ENCODE data around the gene IFT43.

Gene IFT43

GRCh38 chr14:75969126-75969525 lies 16.4 kb upstream of the IFT43 start:
- Histone ChIP-seq H3K9me3 (ENCODE audit: insufficient read depth, low read depth, low read length) (no peaks in the 10 kb centered on the region), H3K9ac (ENCODE audit: low read depth, low read length) (no peak overlapping the region), H3K4me1 (ENCODE audit: insufficient read depth, low read length) (no peaks in the 10 kb centered on the region), H3K4me3 (ENCODE audit: low read length) (no peak overlapping the region), H3K36me3 (ENCODE audit: insufficient read depth, low read length) (no peaks in the 10 kb centered on the region), H3K27ac (ENCODE audit: low read depth, low read length) (no peak overlapping the region), H3K27me3 (ENCODE audit: insufficient read depth, low read length) (no peaks in the 10 kb centered on the region)
- 97% methylated on average over 4 of the region's 4 CpGs for WGBS

GRCh38 chr14:75969891-75970290 lies 15.7 kb upstream of the IFT43 start:
- H3K9ac ChIP-seq (ENCODE audit: low read depth, low read length), result no peak overlapping the region
- H3K27ac ChIP-seq (ENCODE audit: low read depth, low read length), result no peak overlapping the region
- H3K4me1 ChIP-seq (ENCODE audit: insufficient read depth, low read length), result no peaks in the 10 kb centered on the region
- WGBS, result 81% methylated on average over 8 of the region's 8 CpGs
- H3K36me3 ChIP-seq (ENCODE audit: insufficient read depth, low read length), result no peaks in the 10 kb centered on the region
- no peaks in the 10 kb centered on the region for H3K27me3 ChIP-seq (ENCODE audit: insufficient read depth, low read length)
- no peak overlapping the region for H3K4me3 ChIP-seq (ENCODE audit: low read length)
- H3K9me3 ChIP-seq (ENCODE audit: insufficient read depth, low read depth, low read length), result no peaks in the 10 kb centered on the region

GRCh38 chr14:75970989-75971388 lies 14.6 kb upstream of the IFT43 start:
- no peaks in the 10 kb centered on the region for H3K27me3 ChIP-seq (ENCODE audit: insufficient read depth, low read length)
- no peak overlapping the region for H3K4me3 ChIP-seq (ENCODE audit: low read length)
- H3K27ac ChIP-seq (ENCODE audit: low read depth, low read length), result no peak overlapping the region
- WGBS, result 90% methylated on average over 9 of the region's 9 CpGs
- no peaks in the 10 kb centered on the region for H3K4me1 ChIP-seq (ENCODE audit: insufficient read depth, low read length)
- H3K36me3 ChIP-seq (ENCODE audit: insufficient read depth, low read length), result no peaks in the 10 kb centered on the region
- no peaks in the 10 kb centered on the region for H3K9me3 ChIP-seq (ENCODE audit: insufficient read depth, low read depth, low read length)
- H3K9ac ChIP-seq (ENCODE audit: low read depth, low read length), result no peak overlapping the region

DNA sequence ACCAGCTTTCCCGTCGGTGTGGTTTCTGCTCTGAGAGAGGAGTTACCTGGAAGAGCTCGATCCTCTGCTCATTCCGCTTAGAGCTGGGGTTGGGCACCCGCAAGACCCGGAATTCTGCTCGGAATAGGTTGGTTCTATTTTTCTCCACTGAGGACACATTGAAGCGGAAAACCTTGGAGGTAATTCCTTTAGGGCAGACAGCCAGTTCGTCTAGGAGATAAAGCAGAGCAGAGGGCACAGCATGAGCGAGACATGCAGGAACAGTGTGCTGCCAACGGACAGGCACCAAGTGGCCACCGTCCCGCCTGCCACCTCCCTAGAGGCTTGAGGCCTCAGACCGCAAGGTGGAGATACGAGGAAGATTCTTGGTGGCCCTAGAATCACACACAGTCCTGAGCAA lies 14.1 kb upstream of the IFT43 start:
- Histone ChIP-seq H3K36me3 (ENCODE audit: insufficient read depth, low read length) (no peaks in the 10 kb centered on the region), H3K9me3 (ENCODE audit: insufficient read depth, low read depth, low read length) (no peaks in the 10 kb centered on the region), H3K9ac (ENCODE audit: low read depth, low read length) (no peak overlapping the region), H3K4me3 (ENCODE audit: low read length) (no peak overlapping the region), H3K27ac (ENCODE audit: low read depth, low read length) (no peak overlapping the region), H3K27me3 (ENCODE audit: insufficient read depth, low read length) (no peaks in the 10 kb centered on the region), H3K4me1 (ENCODE audit: insufficient read depth, low read length) (no peaks in the 10 kb centered on the region; the same call in 1 of the 2 replicates)
- 93% methylated on average over 15 of the region's 15 CpGs for WGBS

DNA sequence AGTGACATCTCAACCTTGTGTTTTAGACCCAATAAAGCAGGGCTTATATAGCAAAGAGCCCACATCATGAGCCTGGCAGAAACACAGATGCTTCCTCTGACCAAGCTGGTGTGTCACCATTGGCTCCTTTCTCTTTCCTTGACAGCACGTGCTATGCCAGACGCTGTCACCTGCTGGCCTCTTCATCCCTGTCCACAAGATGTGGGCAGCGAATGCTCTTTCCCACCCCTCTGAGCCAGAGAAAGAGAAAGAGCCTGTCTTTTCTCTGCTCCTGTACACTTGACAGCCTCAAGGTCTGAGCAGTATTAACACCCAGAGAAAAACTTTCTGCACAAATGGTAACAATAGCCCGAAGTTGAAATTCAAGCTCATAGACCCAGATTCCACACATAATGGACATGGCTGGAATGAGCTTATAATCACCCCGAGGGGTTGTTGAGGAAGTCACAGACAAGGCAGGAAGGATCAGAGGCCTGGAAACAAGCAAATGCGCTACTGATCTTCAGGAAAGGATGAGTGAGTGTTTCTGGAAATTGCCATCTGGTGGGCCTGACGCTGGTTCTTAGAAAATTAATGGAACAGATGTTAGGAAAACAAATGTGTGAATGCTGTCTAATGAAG lies 12.7 kb upstream of the IFT43 start:
- no peaks in the 10 kb centered on the region for H3K27me3 ChIP-seq (ENCODE audit: insufficient read depth, low read length)
- no peak overlapping the region for H3K27ac ChIP-seq (ENCODE audit: low read depth, low read length)
- 65% methylated on average over 7 of the region's 7 CpGs for WGBS
- H3K9ac ChIP-seq (ENCODE audit: low read depth, low read length), result no peak overlapping the region
- H3K4me1 ChIP-seq (ENCODE audit: insufficient read depth, low read length), result peaks cover 11% of the 10 kb centered on the region; the same call in 1 of the 2 replicates
- H3K4me3 ChIP-seq (ENCODE audit: low read length), result no peak overlapping the region
- no peaks in the 10 kb centered on the region for H3K9me3 ChIP-seq (ENCODE audit: insufficient read depth, low read depth, low read length)
- no peaks in the 10 kb centered on the region for H3K36me3 ChIP-seq (ENCODE audit: insufficient read depth, low read length)

DNA sequence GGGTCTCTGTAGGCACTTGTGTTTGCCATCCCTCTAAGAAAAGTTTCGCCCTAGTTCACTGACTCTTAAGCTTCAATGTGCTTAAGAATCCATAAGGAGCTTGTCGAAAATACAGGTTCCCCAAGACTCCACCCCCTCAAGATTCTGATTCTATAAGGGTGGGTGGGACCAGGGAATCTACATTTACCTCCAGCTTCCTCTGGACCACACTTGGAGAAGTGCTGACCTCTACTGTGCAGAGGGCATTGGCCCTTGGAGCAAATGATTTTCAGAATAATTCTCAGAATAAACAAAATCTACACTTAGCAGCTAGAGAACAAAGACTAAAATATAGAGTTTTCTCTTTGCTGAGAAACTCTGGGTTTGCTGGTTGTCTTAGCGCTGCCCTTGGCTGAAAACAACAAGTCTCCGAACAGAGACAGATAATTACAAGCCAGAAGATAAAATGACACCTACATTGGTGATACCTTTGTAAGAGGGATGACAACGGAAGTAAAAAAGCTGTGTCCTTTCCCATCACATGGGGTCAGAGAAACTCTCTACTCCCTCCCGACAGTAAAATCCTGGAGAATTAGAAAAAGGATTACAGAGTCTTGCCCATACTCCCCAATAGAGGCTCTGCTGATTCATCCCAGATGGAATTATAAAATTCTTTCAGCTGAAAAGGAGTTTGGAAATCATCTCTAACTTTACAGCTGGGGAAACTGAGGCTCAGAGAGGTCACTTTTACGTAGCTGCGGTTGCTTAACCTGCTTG lies 8.6 kb upstream of the IFT43 start:
- Histone ChIP-seq H3K9me3 (ENCODE audit: insufficient read depth, low read depth, low read length) (no peaks in the 10 kb centered on the region), H3K4me1 (ENCODE audit: insufficient read depth, low read length) (peaks cover 20% of the 10 kb centered on the region), H3K27ac (ENCODE audit: low read depth, low read length) (no peak overlapping the region), H3K9ac (ENCODE audit: low read depth, low read length) (no peak overlapping the region), H3K27me3 (ENCODE audit: insufficient read depth, low read length) (0 out of 2 replicates have a peak, but pooled peaks cover 3% of the 10 kb centered on the region), H3K4me3 (ENCODE audit: low read length) (no peak overlapping the region), H3K36me3 (ENCODE audit: insufficient read depth, low read length) (no peaks in the 10 kb centered on the region)
- 77% methylated on average over 7 of the region's 8 CpGs for WGBS

DNA sequence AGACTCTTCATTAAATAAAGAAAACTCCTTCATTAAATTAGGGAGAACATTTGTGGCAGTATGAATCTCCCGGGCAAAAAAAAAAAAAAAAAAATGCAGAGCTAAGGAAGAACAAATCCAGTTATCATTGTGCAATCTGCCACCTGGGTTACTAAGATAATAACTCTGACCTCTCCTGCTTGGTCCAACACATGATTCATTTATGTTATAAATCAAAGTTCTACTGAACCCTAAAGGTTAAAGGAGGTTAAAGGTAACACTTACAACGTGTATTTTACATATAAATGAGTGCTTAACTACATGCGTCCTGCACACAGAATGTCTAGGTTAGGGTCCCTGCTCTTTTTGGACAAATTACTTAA lies 8.0 kb upstream of the IFT43 start:
- Histone ChIP-seq H3K27ac (ENCODE audit: low read depth, low read length) (no peak overlapping the region), H3K36me3 (ENCODE audit: insufficient read depth, low read length) (no peaks in the 10 kb centered on the region), H3K27me3 (ENCODE audit: insufficient read depth, low read length) (0 out of 2 replicates have a peak, but pooled peaks cover 3% of the 10 kb centered on the region), H3K4me3 (ENCODE audit: low read length) (no peak overlapping the region), H3K9ac (ENCODE audit: low read depth, low read length) (no peak overlapping the region), H3K4me1 (ENCODE audit: insufficient read depth, low read length) (peaks cover 20% of the 10 kb centered on the region), H3K9me3 (ENCODE audit: insufficient read depth, low read depth, low read length) (no peaks in the 10 kb centered on the region)
- 73% methylated on average over 3 of the region's 3 CpGs for WGBS

DNA sequence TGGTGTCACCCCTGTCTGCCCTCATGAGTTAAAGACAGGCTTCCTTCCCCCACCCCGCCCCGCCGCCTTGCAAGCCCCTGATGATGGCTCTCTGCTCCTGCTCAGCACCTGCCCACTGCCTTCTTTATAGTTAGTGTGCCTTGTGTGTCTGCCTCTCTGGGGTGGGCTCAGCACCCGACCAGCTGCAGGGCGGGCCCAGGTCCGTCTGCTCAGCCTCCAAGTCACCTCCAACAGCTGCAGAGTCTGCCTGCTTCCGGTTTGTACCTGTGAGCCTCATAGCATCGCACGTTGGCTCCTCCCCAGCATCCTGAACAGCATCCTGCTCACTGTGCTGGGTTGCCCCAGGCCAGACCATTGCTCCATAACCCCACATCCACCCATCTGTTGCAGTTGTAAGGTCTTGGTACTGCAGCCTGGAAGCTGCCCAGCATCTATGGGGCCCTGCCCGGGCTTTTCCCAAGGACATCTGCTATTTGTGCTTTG lies 7.3 kb upstream of the IFT43 start:
- peaks cover 10% of the 10 kb centered on the region for H3K27me3 ChIP-seq (ENCODE audit: insufficient read depth, low read length)
- no peak overlapping the region for H3K27ac ChIP-seq (ENCODE audit: low read depth, low read length)
- H3K9me3 ChIP-seq (ENCODE audit: insufficient read depth, low read depth, low read length), result no peaks in the 10 kb centered on the region
- H3K4me3 ChIP-seq (ENCODE audit: low read length), result no peak overlapping the region
- WGBS, result 85% methylated on average over 10 of the region's 10 CpGs
- no peak overlapping the region for H3K9ac ChIP-seq (ENCODE audit: low read depth, low read length)
- H3K4me1 ChIP-seq (ENCODE audit: insufficient read depth, low read length), result peaks cover 20% of the 10 kb centered on the region
- H3K36me3 ChIP-seq (ENCODE audit: insufficient read depth, low read length), result no peaks in the 10 kb centered on the region

GRCh38 chr14:75979071-75979571 lies 6.4 kb upstream of the IFT43 start:
- no peaks in the 10 kb centered on the region for H3K9me3 ChIP-seq (ENCODE audit: insufficient read depth, low read depth, low read length)
- H3K4me1 ChIP-seq (ENCODE audit: insufficient read depth, low read length), result peaks cover 20% of the 10 kb centered on the region
- peaks cover 18% of the 10 kb centered on the region for H3K27me3 ChIP-seq (ENCODE audit: insufficient read depth, low read length)
- H3K9ac ChIP-seq (ENCODE audit: low read depth, low read length), result no peak overlapping the region
- H3K36me3 ChIP-seq (ENCODE audit: insufficient read depth, low read length), result no peaks in the 10 kb centered on the region
- no peak overlapping the region for H3K27ac ChIP-seq (ENCODE audit: low read depth, low read length)
- 74% methylated on average over 14 of the region's 14 CpGs for WGBS
- no peak overlapping the region for H3K4me3 ChIP-seq (ENCODE audit: low read length)

DNA sequence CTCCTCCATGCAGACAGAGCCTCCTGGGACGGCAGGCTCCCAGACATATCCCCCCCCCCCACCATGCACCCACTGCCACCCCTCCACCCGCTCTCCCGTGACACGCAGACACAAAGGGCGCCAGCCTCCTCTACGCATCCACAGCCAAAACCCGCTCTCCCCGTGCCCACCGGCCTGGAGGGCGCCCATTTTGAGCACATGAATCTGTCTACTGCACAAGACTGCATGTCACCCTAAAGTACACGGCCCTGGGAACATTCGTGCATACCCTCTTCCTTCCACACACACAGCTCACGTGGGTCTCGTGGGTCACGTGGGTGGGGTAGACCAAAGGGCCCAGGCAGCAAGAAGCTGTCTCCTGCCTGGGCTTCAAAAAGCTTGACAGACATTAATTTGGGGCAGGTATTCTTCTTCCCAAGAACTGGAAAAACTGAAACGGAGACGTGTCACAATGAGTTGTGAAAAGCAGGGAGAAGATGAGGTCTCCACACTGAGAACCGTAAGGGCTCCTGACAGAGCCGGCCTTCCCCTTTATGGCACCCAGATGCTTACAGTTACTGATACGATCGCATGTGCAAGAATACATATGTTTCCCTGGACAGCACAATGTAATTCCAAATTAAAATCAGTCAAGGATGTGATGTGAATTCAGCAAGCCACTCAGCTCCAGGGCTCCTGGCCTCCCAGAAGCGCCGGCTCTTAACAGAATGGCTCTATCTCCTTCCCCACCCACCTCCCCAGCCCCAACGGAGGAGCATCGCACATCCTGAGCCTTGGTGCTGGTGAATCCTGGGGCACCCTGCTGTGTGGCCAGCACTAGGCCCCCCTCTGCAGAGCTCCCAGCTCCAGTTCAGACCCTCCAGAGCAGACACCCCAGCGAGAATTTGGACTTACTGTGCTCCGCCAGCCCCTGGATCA lies 5.7 kb upstream of the IFT43 start:
- Histone ChIP-seq H3K9me3 (ENCODE audit: insufficient read depth, low read depth, low read length) (no peaks in the 10 kb centered on the region), H3K9ac (ENCODE audit: low read depth, low read length) (no peak overlapping the region), H3K36me3 (ENCODE audit: insufficient read depth, low read length) (no peaks in the 10 kb centered on the region), H3K27me3 (ENCODE audit: insufficient read depth, low read length) (peaks cover 26% of the 10 kb centered on the region), H3K4me1 (ENCODE audit: insufficient read depth, low read length) (peaks cover 20% of the 10 kb centered on the region), H3K27ac (ENCODE audit: low read depth, low read length) (no peak overlapping the region), H3K4me3 (ENCODE audit: low read length) (no peak overlapping the region)
- 88% methylated on average over 27 of the region's 27 CpGs for WGBS

DNA sequence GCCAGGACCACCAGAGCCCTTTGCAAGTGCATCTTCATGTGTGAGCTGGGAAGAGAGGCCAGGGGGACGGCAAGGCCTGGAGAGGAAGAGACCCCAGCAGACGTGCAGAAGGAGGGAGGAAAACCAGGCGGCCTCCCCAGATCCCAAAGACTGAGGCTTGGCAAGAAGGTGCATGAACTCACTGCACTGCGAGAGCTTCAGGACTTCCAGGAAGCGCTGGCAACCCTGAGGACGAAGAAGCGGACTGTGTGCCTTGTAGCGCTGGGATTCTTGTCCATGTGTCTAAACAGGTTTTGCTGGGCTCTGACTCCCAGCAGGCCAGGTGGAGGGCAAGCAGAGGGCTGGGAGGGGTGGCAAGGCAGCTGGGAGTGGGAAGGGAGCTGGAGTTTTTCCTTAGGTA lies 4.7 kb upstream of the IFT43 start:
- H3K9me3 ChIP-seq (ENCODE audit: insufficient read depth, low read depth, low read length), result no peaks in the 10 kb centered on the region
- WGBS, result 84% methylated on average over 8 of the region's 8 CpGs
- peaks cover 20% of the 10 kb centered on the region for H3K4me1 ChIP-seq (ENCODE audit: insufficient read depth, low read length)
- H3K4me3 ChIP-seq (ENCODE audit: low read length), result 0 out of 2 replicates have a peak overlapping the region, but pooled peaks have one; percentile 63
- no peak overlapping the region for H3K27ac ChIP-seq (ENCODE audit: low read depth, low read length)
- no peak overlapping the region for H3K9ac ChIP-seq (ENCODE audit: low read depth, low read length)
- H3K27me3 ChIP-seq (ENCODE audit: insufficient read depth, low read length), result peaks cover 31% of the 10 kb centered on the region
- H3K36me3 ChIP-seq (ENCODE audit: insufficient read depth, low read length), result no peaks in the 10 kb centered on the region

Data from HUES64 (cell line).